Small intestine (tissue), 7 donors: ENCODE results near the gene OTULIN. TPM values are rescaled to one million over a fixed set of nuclear protein-coding genes. Genes with fewer than 3 reads are reported as not detected.
A peak's percentile ranks its signal among the peaks of the same experiment; 100 is the strongest.

ENCODE experiments used
- DNase-seq, 2 donors: peaks; one replicate each; pipeline versions ENCODE4 v3.0.0 to v3.0.0-alpha.2; 2013
- FAIRE-seq: peaks from 2 replicates; lab custom pipeline; 2012; peaks lifted over from hg19 to GRCh38; lab: Jason Lieb, UNC
- H3K27ac ChIP-seq, 3 donors: one replicate each; pipeline ENCODE4 v1.5.1; 2013; ENCODE audit warnings: low read length in 2 of 3, mild to moderate bottlenecking in 2 of 3, control low read depth in 1 of 3, inconsistent platforms in 1 of 3, low read depth in 1 of 3, moderate library complexity in 1 of 3
- H3K27me3 ChIP-seq, 3 donors: one replicate each; pipeline ENCODE4 v1.6.1; 2013; ENCODE audit warnings: low read length in 3 of 3, inconsistent platforms in 1 of 3; ENCODE audit not compliant: control insufficient read depth in 3 of 3, insufficient read depth in 3 of 3
- H3K36me3 ChIP-seq, 3 donors: one replicate each; pipeline ENCODE4 v1.6.1; 2013; ENCODE audit warnings: low read length in 3 of 3, inconsistent platforms in 1 of 3, low read depth in 1 of 3, mild to moderate bottlenecking in 1 of 3, moderate library complexity in 1 of 3; ENCODE audit not compliant: control insufficient read depth in 3 of 3, insufficient read depth in 2 of 3
- H3K4me1 ChIP-seq, 3 donors: one replicate each; pipeline ENCODE4 v1.6.1; 2013; ENCODE audit warnings: low read length in 2 of 3, inconsistent platforms in 1 of 3, low read depth in 1 of 3, mild to moderate bottlenecking in 1 of 3, moderate library complexity in 1 of 3; ENCODE audit not compliant: control insufficient read depth in 3 of 3, insufficient read depth in 2 of 3
- H3K4me3 ChIP-seq, 3 donors: one replicate each; pipeline ENCODE4 v1.5.1; 2013; ENCODE audit warnings: low read length in 3 of 3, control low read depth in 1 of 3, inconsistent platforms in 1 of 3, low read depth in 1 of 3, mild to moderate bottlenecking in 1 of 3, moderate library complexity in 1 of 3
- H3K9me3 ChIP-seq, 2 donors: one replicate each; pipeline ENCODE4 v1.6.1; 2013; ENCODE audit warnings: low read depth in 1 of 2, low read length in 1 of 2; ENCODE audit not compliant: control insufficient read depth in 2 of 2, insufficient read depth in 1 of 2
- WGBS, 3 donors: extraction: QIAGEN DNeasy Blood & Tissue Kit; methylation state at CpG; one replicate each; pipeline ENCODE4 v1.1.7; 2013; 5-methylcytosine and 5-hydroxymethylcytosine counted together
- polyA plus RNA-seq, 4 donors: library from polyadenylated mRNA; stranded (reverse) in 3 of 4; unstranded in 1 of 4; fragments of 200-250 nt in 3 of 4; fragments of 120-200 nt in 1 of 4; gene quantifications; one replicate each; pipeline versions ENCODE4 v1.2.1 to v1.2.3, GENCODE V29; 2013
- donor health status: healthy with polysubstance abuse.
- donor health status: control.
- donor health status: control.
- donor health status: Bipolar disorder and iron deficiency.
- donor health status: healthy.

Gene OTULIN
- polyA plus RNA-seq, 4 donors = 3.1 to 22.8 (median 5.8) TPM

GRCh38 chr5:14721990-14722656 lies 57.6 kb downstream of the OTULIN start:
- Histone ChIP-seq H3K36me3 (peaks cover 2 to 44% (median 2%) of the 10 kb centered on the region in 3 donors), H3K27me3 (no peaks in the 10 kb centered on the region), H3K9me3 (no peaks in the 10 kb centered on the region), H3K4me1 (no peaks in the 10 kb centered on the region), H3K4me3 (no peak overlapping the region), H3K27ac (no peak overlapping the region)
- no peak for FAIRE-seq
- DNase-seq = peak; percentile 15 to 21
- WGBS, 3 donors = 87 to 93% (median 89%) methylated on average over 7 of the region's 7 CpGs

GRCh38 chr5:14722923-14723322 lies 58.4 kb downstream of the OTULIN start:
- WGBS, 3 donors = 94 to 99% (median 96%) methylated on average over 8 of the region's 8 CpGs
- DNase-seq = no peak
- Histone ChIP-seq H3K9me3 (no peaks in the 10 kb centered on the region), H3K27me3 (no peaks in the 10 kb centered on the region), H3K4me3 (no peak overlapping the region), H3K4me1 (peaks cover 0 to 5% (median under 1%) of the 10 kb centered on the region in 3 donors), H3K36me3 (peaks cover 2 to 42% (median 2%) of the 10 kb centered on the region in 3 donors), H3K27ac (no peak overlapping the region)
- FAIRE-seq = no peak

- no peak overlapping the region for H3K27ac ChIP-seq
- 68 to 76% (median 71%) methylated on average over 4 of the region's 4 CpGs for WGBS, 3 donors
- FAIRE-seq = no peak
These were observed 59.2 kb downstream of the OTULIN start for GRCh38 chr5:14723701-14724132.

GRCh38 chr5:14724633-14725032 lies 60.1 kb downstream of the OTULIN start:
- Histone ChIP-seq H3K4me1 (peaks cover 0 to 15% (median 5%) of the 10 kb centered on the region in 3 donors), H3K9me3 (no peaks in the 10 kb centered on the region), H3K27me3 (no peaks in the 10 kb centered on the region), H3K4me3 (no peak overlapping the region), H3K36me3 (peaks cover 0 to 46% (median 4%) of the 10 kb centered on the region in 3 donors), H3K27ac (no peak overlapping the region)
- no peak for FAIRE-seq
- 76 to 94% (median 77%) methylated on average over 10 of the region's 10 CpGs for WGBS, 3 donors
- DNase-seq = no peak

More at GRCh38 chr5:14723701-14724132, 59.2 kb downstream of the OTULIN start:
- no peak for DNase-seq
- Histone ChIP-seq H3K9me3 (no peaks in the 10 kb centered on the region), H3K4me3 (no peak overlapping the region), H3K27me3 (no peaks in the 10 kb centered on the region), H3K36me3 (peaks cover 2 to 47% (median 2%) of the 10 kb centered on the region in 3 donors), H3K4me1 (peaks cover 0 to 12% (median 5%) of the 10 kb centered on the region in 3 donors)

GRCh38 chr5:14726066-14726838 lies 61.7 kb downstream of the OTULIN start:
- FAIRE-seq (no peak), DNase-seq (no peak)
- Histone ChIP-seq H3K27me3 (no peaks in the 10 kb centered on the region), H3K4me1 (peaks cover 0 to 15% (median 5%) of the 10 kb centered on the region in 3 donors), H3K27ac (no peak overlapping the region), H3K4me3 (no peak overlapping the region), H3K9me3 (no peaks in the 10 kb centered on the region), H3K36me3 (peaks cover 0 to 56% (median 4%) of the 10 kb centered on the region in 3 donors)
- 85 to 88% (median 86%) methylated on average over 14 of the region's 14 CpGs for WGBS, 3 donors

- peak overlapping the region in 1 of 3 donors; percentile 67 for H3K27ac ChIP-seq
- peaks cover 0 to 67% (median 4%) of the 10 kb centered on the region in 3 donors for H3K36me3 ChIP-seq
- WGBS, 3 donors = 3 to 6% (median 4%) methylated on average over 7 of the region's 7 CpGs
- H3K4me1 ChIP-seq = peaks cover 0 to 15% (median 5%) of the 10 kb centered on the region in 3 donors
- DNase-seq (peak; percentile 80 to 89), FAIRE-seq (no peak)
- H3K27me3 ChIP-seq = no peaks in the 10 kb centered on the region
- no peaks in the 10 kb centered on the region for H3K9me3 ChIP-seq
- H3K4me3 ChIP-seq = no peak overlapping the region
These were observed 62.9 kb downstream of the OTULIN start for GRCh38 chr5:14727428-14727865.

GRCh38 chr5:14727928-14728458 lies 63.5 kb downstream of the OTULIN start:
- 74 to 85% (median 75%) methylated on average over 7 of the region's 7 CpGs for WGBS, 3 donors
- Histone ChIP-seq H3K4me1 (peaks cover 0 to 15% (median 5%) of the 10 kb centered on the region in 3 donors), H3K4me3 (no peak overlapping the region), H3K27ac (peak overlapping the region in 2 of 3 donors; percentile 13 to 67), H3K9me3 (no peaks in the 10 kb centered on the region), H3K36me3 (peaks cover 0 to 72% (median 4%) of the 10 kb centered on the region in 3 donors), H3K27me3 (no peaks in the 10 kb centered on the region)
- no peak for FAIRE-seq
- DNase-seq = no peak

- 21 to 63% (median 45%) methylated on average over 15 of the region's 15 CpGs for WGBS, 3 donors
- peaks cover 0 to 15% (median 5%) of the 10 kb centered on the region in 3 donors for H3K4me1 ChIP-seq
- FAIRE-seq = no peak
- no peaks in the 10 kb centered on the region for H3K27me3 ChIP-seq
- peaks cover 1 to 74% (median 4%) of the 10 kb centered on the region in 3 donors for H3K36me3 ChIP-seq
- no peak overlapping the region for H3K4me3 ChIP-seq
- DNase-seq = peak; percentile 94 to 95
- peak overlapping the region; percentile 6 to 67 (median 40) for H3K27ac ChIP-seq
- H3K9me3 ChIP-seq = no peaks in the 10 kb centered on the region
These were observed 64.0 kb downstream of the OTULIN start for GRCh38 chr5:14728459-14728938.
